ENCODE results near the gene DIAPH2. TPM values are rescaled to one million over a fixed set of nuclear protein-coding genes. Genes with fewer than 3 reads are reported as not detected.

DIAPH2 gene
- polyA plus RNA-seq, 1 experiment, result 10.6 TPM

GRCh38 chrX:97633798-97634197, 949.2 kb downstream of the DIAPH2 start:
- H3K4me3 ChIP-seq (ENCODE audit: low read depth, low read length), result no peak overlapping the region
- H3K9me3 ChIP-seq (ENCODE audit: control insufficient read depth, insufficient read depth, low read length), result no peaks in the 10 kb centered on the region
- no peak for DNase-seq (ENCODE audit: low read depth, low spot score)
- POLR2A ChIA-PET, result no interaction called here
- H3K27ac ChIP-seq (ENCODE audit: low read depth, low read length), result no peak overlapping the region
- CTCF ChIA-PET, result no interaction called here
- H3K27me3 ChIP-seq (ENCODE audit: control insufficient read depth, insufficient read depth, low read length), result no peaks in the 10 kb centered on the region
- no peak for TF ChIP-seq CTCF (IDR thresholded peaks at IDR 0.05; ENCODE audit: low read depth, low read length)

GRCh38 chrX:97636473-97637140, 952.0 kb downstream of the DIAPH2 start:
- Histone ChIP-seq H3K27ac (ENCODE audit: low read depth, low read length) (no peak overlapping the region), H3K27me3 (ENCODE audit: control insufficient read depth, insufficient read depth, low read length) (no peaks in the 10 kb centered on the region), H3K4me3 (ENCODE audit: low read depth, low read length) (no peak overlapping the region), H3K9me3 (ENCODE audit: control insufficient read depth, insufficient read depth, low read length) (no peaks in the 10 kb centered on the region)
- DNase-seq (ENCODE audit: low read depth, low spot score), result no peak
- no peak for TF ChIP-seq CTCF (IDR thresholded peaks at IDR 0.05; ENCODE audit: low read depth, low read length)
- POLR2A ChIA-PET, result no interaction called here
- CTCF ChIA-PET, result interaction anchor here (0.7 kb wide), 2 partner anchors 67 to 1918 kb away, joined by 3 to 6 read pairs; no protein-coding TSS in a partner anchor

- Histone ChIP-seq H3K9me3 (ENCODE audit: control insufficient read depth, insufficient read depth, low read length) (no peaks in the 10 kb centered on the region), H3K27me3 (ENCODE audit: control insufficient read depth, insufficient read depth, low read length) (no peaks in the 10 kb centered on the region), H3K27ac (ENCODE audit: low read depth, low read length) (no peak overlapping the region), H3K4me3 (ENCODE audit: low read depth, low read length) (no peak overlapping the region)
- CTCF ChIA-PET, result interaction anchor here (0.7 kb wide), 2 partner anchors 67 to 1919 kb away, joined by 3 to 6 read pairs; no protein-coding TSS in a partner anchor
- TF ChIP-seq CTCF (IDR thresholded peaks at IDR 0.05; ENCODE audit: low read depth, low read length), result no peak
- POLR2A ChIA-PET, result no interaction called here
- no peak for DNase-seq (ENCODE audit: low read depth, low spot score)
These were observed 952.6 kb downstream of the DIAPH2 start for GRCh38 chrX:97637289-97637688.

- Histone ChIP-seq H3K27ac (ENCODE audit: low read depth, low read length) (no peak overlapping the region), H3K4me3 (ENCODE audit: low read depth, low read length) (no peak overlapping the region), H3K9me3 (ENCODE audit: control insufficient read depth, insufficient read depth, low read length) (no peaks in the 10 kb centered on the region), H3K27me3 (ENCODE audit: control insufficient read depth, insufficient read depth, low read length) (no peaks in the 10 kb centered on the region)
- POLR2A ChIA-PET, result no interaction called here
- no peak for TF ChIP-seq CTCF (IDR thresholded peaks at IDR 0.05; ENCODE audit: low read depth, low read length)
- CTCF ChIA-PET, result no interaction called here
- no peak for DNase-seq (ENCODE audit: low read depth, low spot score)
These were observed 954.0 kb downstream of the DIAPH2 start for GRCh38 chrX:97638621-97639020.

- POLR2A ChIA-PET, result no interaction called here
- no peak for DNase-seq (ENCODE audit: low read depth, low spot score)
- TF ChIP-seq CTCF (IDR thresholded peaks at IDR 0.05; ENCODE audit: low read depth, low read length), result no peak
- Histone ChIP-seq H3K4me3 (ENCODE audit: low read depth, low read length) (no peak overlapping the region), H3K9me3 (ENCODE audit: control insufficient read depth, insufficient read depth, low read length) (no peaks in the 10 kb centered on the region), H3K27ac (ENCODE audit: low read depth, low read length) (no peak overlapping the region), H3K27me3 (ENCODE audit: control insufficient read depth, insufficient read depth, low read length) (no peaks in the 10 kb centered on the region)
- CTCF ChIA-PET, result no interaction called here
These were observed 954.9 kb downstream of the DIAPH2 start for GRCh38 chrX:97639526-97639925.

Small RNAs within 50 kb of the gene (small RNA-seq; reads per million reads assigned to genes)
- gene RF00017 (ENCODE audit: insufficient read length, low read depth), result not detected
- gene RF00019 (ENCODE audit: insufficient read length, low read depth), result not detected
- gene RN7SL74P (ENCODE audit: insufficient read length, low read depth), result not detected

Other genes with a start within 250 kb of the DIAPH2 start
- 0.12 TPM in 1 of 2 replicates, not detected in the other for gene RPA4, start 199.1 kb downstream of the DIAPH2 start, polyA plus RNA-seq (2011; rRNA removed)